Upper lobe of left lung (tissue), 6 donors: ENCODE data around the gene DNAJC5G. TPM values are rescaled to one million over a fixed set of nuclear protein-coding genes. Genes with fewer than 3 reads are reported as not detected.
A peak's percentile ranks its signal among the peaks of the same experiment; 100 is the strongest.

Experiments
- ATAC-seq, 2 donors: fragments of 200-7000 bp; cut with Tn5 transposase; one replicate each; pipeline ENCODE4 v1.9.1; 2022; ENCODE audit warnings: mild to moderate bottlenecking in 2 of 2, moderate library complexity in 2 of 2; ENCODE audit not compliant: low FRiP score in 2 of 2
- DNase-seq, 2 donors: peaks; one replicate each; pipeline ENCODE4 v3.0.0-alpha.2; 2019 to 2020
- H3K27ac ChIP-seq, 4 donors: fragments of 200-600 bp; sonication (generic); one replicate each; pipeline ENCODE4 v1.5.1; 2016 to 2019
- H3K27me3 ChIP-seq, 4 donors: fragments of 200-600 bp; sonication (generic); one replicate each; pipeline ENCODE4 v1.5.1; 2017 to 2019
- H3K36me3 ChIP-seq, 4 donors: fragments of 200-600 bp; sonication (generic); one replicate each; pipeline ENCODE4 v1.5.1; 2016 to 2019
- H3K4me1 ChIP-seq, 4 donors: fragments of 200-600 bp; sonication (generic); one replicate each; pipeline ENCODE4 v1.5.1; 2018 to 2019
- H3K4me3 ChIP-seq, 4 donors: fragments of 200-600 bp; sonication (generic); one replicate each; pipeline ENCODE4 v1.5.1; 2017 to 2019; ENCODE audit warnings: mild to moderate bottlenecking in 2 of 4, moderate library complexity in 1 of 4
- H3K9me3 ChIP-seq, 4 donors: fragments of 200-600 bp; sonication (generic); one replicate each; pipeline ENCODE4 v1.5.1; 2018 to 2019
- CTCF ChIP-seq, 6 experiments: fragments of 450-650 bp in 4 of 6; fragments of 200-600 bp in 2 of 6; sonication (generic) in 2 of 6; IDR thresholded peaks; one replicate each; pipeline ENCODE4 v1.5.1; 2016 to 2019; ENCODE audit warnings: antibody characterized with exemption in 6 of 6
- EP300 ChIP-seq, 4 donors: sonication (generic); formaldehyde crosslinking; IDR thresholded peaks; one replicate each; pipeline ENCODE4 v1.5.1; 2017; ENCODE audit warnings: antibody characterized with exemption in 4 of 4, control low read depth in 2 of 4
- POLR2A ChIP-seq, 4 donors: fragments of 450-650 bp; IDR thresholded peaks; one replicate each; pipeline ENCODE4 v1.5.1; 2016 to 2017; ENCODE audit warnings: antibody characterized with exemption in 4 of 4, mild to moderate bottlenecking in 2 of 4
- POLR2AphosphoS5 ChIP-seq, 2 donors: sonication (generic); formaldehyde crosslinking; IDR thresholded peaks; one replicate each; pipeline ENCODE4 v1.5.1; 2017; ENCODE audit warnings: antibody characterized with exemption in 2 of 2
- WGBS, 2 donors: methylation state at CpG; one replicate each; pipeline ENCODE4 v1.1.5; 2017 to 2018; 5-methylcytosine and 5-hydroxymethylcytosine counted together
- total RNA-seq, 6 donors: library from RNA; depleted of rRNA in 4 of 6; stranded (reverse); fragments of >200 nt in 4 of 6; gene quantifications; one replicate each; pipeline versions ENCODE4 v1.1.0 to v1.2.1, GENCODE V29; 2016 to 2021
- donor health status: DM: no; HTN: no; CAD: no; lungs with moderate emphysema.
- donor health status: DM: no; HTN: yes; CAD: no; lungs with severe emphysema.

Gene DNAJC5G
- total RNA-seq, 6 donors from 2014 or later: not detected

GRCh38 chr2:27250652-27251379 lies 24.4 kb upstream of the DNAJC5G start:
- TF ChIP-seq EP300 (IDR thresholded peaks at IDR 0.05): no peak
- TF ChIP-seq POLR2AphosphoS5 (IDR thresholded peaks at IDR 0.05): no peak
- TF ChIP-seq CTCF (IDR thresholded peaks at IDR 0.05): no peak
- TF ChIP-seq POLR2A (IDR thresholded peaks at IDR 0.05): no peak
- Histone ChIP-seq H3K27ac (no peak overlapping the region), H3K9me3 (no peaks in the 10 kb centered on the region), H3K4me3 (no peak overlapping the region), H3K27me3 (peaks cover 0 to 4% (median 0%) of the 10 kb centered on the region in 4 donors), H3K36me3 (no peaks in the 10 kb centered on the region), H3K4me1 (peaks cover 0 to 9% (median 2%) of the 10 kb centered on the region in 4 donors)
- DNase-seq: no peak
- no peak for ATAC-seq
- 58% methylated on average over 13 of the region's 13 CpGs for WGBS, 2 donors

GRCh38 chr2:27251766-27252165 lies 23.5 kb upstream of the DNAJC5G start:
- TF ChIP-seq EP300 (IDR thresholded peaks at IDR 0.05): no peak
- no peak for TF ChIP-seq POLR2AphosphoS5 (IDR thresholded peaks at IDR 0.05)
- no peak for TF ChIP-seq POLR2A (IDR thresholded peaks at IDR 0.05)
- TF ChIP-seq CTCF (IDR thresholded peaks at IDR 0.05): no peak
- no peak for DNase-seq
- Histone ChIP-seq H3K4me1 (peaks cover 0 to 9% (median 2%) of the 10 kb centered on the region in 4 donors), H3K36me3 (no peaks in the 10 kb centered on the region), H3K27me3 (peaks cover 0 to 4% (median 0%) of the 10 kb centered on the region in 4 donors), H3K4me3 (no peak overlapping the region), H3K27ac (no peak overlapping the region), H3K9me3 (no peaks in the 10 kb centered on the region)
- no peak for ATAC-seq
- WGBS, 2 donors: 82% methylated on average over 13 of the region's 13 CpGs

- H3K4me3 ChIP-seq: no peak overlapping the region
- DNase-seq (no peak), ATAC-seq (peak in 1 of 2 donors; percentile 8)
- TF ChIP-seq POLR2AphosphoS5 (IDR thresholded peaks at IDR 0.05) (no peak), CTCF (IDR thresholded peaks at IDR 0.05) (no peak), EP300 (IDR thresholded peaks at IDR 0.05) (no peak), POLR2A (IDR thresholded peaks at IDR 0.05) (no peak)
- H3K36me3 ChIP-seq: no peaks in the 10 kb centered on the region
- peaks cover 0 to 5% (median 1%) of the 10 kb centered on the region in 4 donors for H3K4me1 ChIP-seq
- 44 to 55% methylated on average over 13 of the region's 13 CpGs for WGBS, 2 donors
- H3K9me3 ChIP-seq: no peaks in the 10 kb centered on the region
- H3K27me3 ChIP-seq: peaks cover 0 to 4% (median 1%) of the 10 kb centered on the region in 4 donors
- no peak overlapping the region for H3K27ac ChIP-seq
These were observed 20.0 kb upstream of the DNAJC5G start for GRCh38 chr2:27255187-27255586.

- H3K27me3 ChIP-seq: peaks cover 0 to 4% (median 1%) of the 10 kb centered on the region in 4 donors
These were observed 19.6 kb upstream of the DNAJC5G start for GRCh38 chr2:27255660-27256059.

More at GRCh38 chr2:27255660-27256059, 19.6 kb upstream of the DNAJC5G start:
- no peak for DNase-seq
- no peak for TF ChIP-seq CTCF (IDR thresholded peaks at IDR 0.05)
- TF ChIP-seq POLR2AphosphoS5 (IDR thresholded peaks at IDR 0.05): no peak
- no peak for TF ChIP-seq EP300 (IDR thresholded peaks at IDR 0.05)
- H3K27ac ChIP-seq: no peak overlapping the region
- no peaks in the 10 kb centered on the region for H3K9me3 ChIP-seq
- no peaks in the 10 kb centered on the region for H3K4me1 ChIP-seq
- no peak for ATAC-seq
- H3K4me3 ChIP-seq: no peak overlapping the region
- no peaks in the 10 kb centered on the region for H3K36me3 ChIP-seq
- 29 to 30% methylated on average over 1 of the region's 1 CpG for WGBS, 2 donors
